H1 (cell line): ENCODE results near the gene DYNLL2. TPM values are rescaled to one million over a fixed set of nuclear protein-coding genes. Genes with fewer than 3 reads are reported as not detected.

ENCODE experiments used
- CTCF ChIA-PET: fragments of 300-600 bp; sonication (Branson Sonifier 250); formaldehyde crosslinking; loops from one replicate; lab custom pipeline; 2021; ENCODE audit not compliant: partially characterized antibody; lab: Charles Lee
- POLR2A ChIA-PET: fragments of 300-600 bp; sonication (Branson Sonifier 250); formaldehyde crosslinking; loops from one replicate; lab custom pipeline; 2021; ENCODE audit warnings: inconsistent platforms; ENCODE audit not compliant: partially characterized antibody; lab: Charles Lee
- DNase-seq, 2 experiments: peaks; one replicate each; pipeline versions ENCODE4 v3.0.0 to v3.0.0-alpha.2; 2010 to 2022; ENCODE audit warnings: low spot score in 2 of 2, low read depth in 1 of 2, mixed read lengths in 1 of 2
- FAIRE-seq: peaks from 2 replicates; lab custom pipeline; 2011; peaks lifted over from hg19 to GRCh38; lab: Jason Lieb, UNC
- H2AFZ ChIP-seq: 2 replicates; pipeline ENCODE4 v1.8.1; 2012; ENCODE audit warnings: low read length, inconsistent platforms
- H2AK5ac ChIP-seq: 2 replicates; pipeline ENCODE4 v1.6.1; 2013; ENCODE audit warnings: low read depth, low read length
- H2BK120ac ChIP-seq: replicated peaks from 2 replicates; pipeline ENCODE3; 2013; ENCODE audit warnings: low read depth, low read length, inconsistent platforms
- H2BK12ac ChIP-seq: 2 replicates; pipeline ENCODE4 v1.6.1; 2013; ENCODE audit warnings: low read depth, low read length
- H2BK15ac ChIP-seq: 2 replicates; pipeline ENCODE4 v1.6.1; 2013; ENCODE audit warnings: low read length
- H2BK20ac ChIP-seq: 2 replicates; pipeline ENCODE4 v1.6.1; 2013; ENCODE audit warnings: low read length
- H2BK5ac ChIP-seq: 2 replicates; pipeline ENCODE4 v1.6.1; 2013; ENCODE audit warnings: low read depth, low read length
- H3K14ac ChIP-seq: 2 replicates; pipeline ENCODE4 v1.6.1; 2013; ENCODE audit warnings: inconsistent platforms; ENCODE audit not compliant: insufficient read length
- H3K18ac ChIP-seq: 2 replicates; pipeline ENCODE4 v1.6.1; 2013; ENCODE audit warnings: low read length; ENCODE audit errors: extremely low read depth
- H3K23ac ChIP-seq: 2 replicates; pipeline ENCODE4 v1.6.1; 2013; ENCODE audit warnings: inconsistent platforms; ENCODE audit not compliant: insufficient read length
- H3K23me2 ChIP-seq: 2 replicates; pipeline ENCODE4 v1.6.1; 2013; ENCODE audit warnings: low read depth, low read length
- H3K27ac ChIP-seq: 2 replicates; pipeline ENCODE4 v1.6.1; 2011; ENCODE audit warnings: low read depth, low read length, inconsistent platforms
- H3K27me3 ChIP-seq, 4 experiments: replicated peaks in 1 of 4; 1 replicate in 1 of 4; 2 replicates in 3 of 4; pipeline versions ENCODE4 v1.6.1 to v1.8.1; 2011 to 2013; ENCODE audit warnings: low read length in 3 of 4, mild to moderate bottlenecking in 3 of 4, inconsistent platforms in 2 of 4, mixed read lengths in 2 of 4, moderate library complexity in 1 of 4; ENCODE audit not compliant: control insufficient read depth in 3 of 4, insufficient read depth in 3 of 4; ENCODE audit errors: extremely low read depth in 1 of 4
- H3K36me3 ChIP-seq, 4 experiments: 2 replicates each; pipeline versions ENCODE4 v1.6.1 to v1.8.1; 2011 to 2013; ENCODE audit warnings: mild to moderate bottlenecking in 4 of 4, low read length in 3 of 4, moderate library complexity in 2 of 4, control low read depth in 1 of 4, inconsistent platforms in 1 of 4; ENCODE audit not compliant: insufficient read depth in 4 of 4, control insufficient read depth in 2 of 4
- H3K4ac ChIP-seq: replicated peaks from 2 replicates; pipeline ENCODE3; 2013; ENCODE audit warnings: low read length, low read depth, mixed read lengths, inconsistent platforms; ENCODE audit not compliant: insufficient read length
- H3K4me1 ChIP-seq, 4 experiments: replicated peaks in 1 of 4; 1 replicate in 1 of 4; 2 replicates in 3 of 4; pipeline versions ENCODE4 v1.6.1 to v1.8.1; 2011 to 2013; ENCODE audit warnings: low read length in 3 of 4, inconsistent platforms in 2 of 4, mixed read lengths in 1 of 4; ENCODE audit not compliant: insufficient read depth in 4 of 4, control insufficient read depth in 3 of 4
- H3K4me2 ChIP-seq, 2 experiments: 2 replicates each; pipeline versions ENCODE4 v1.6.1 to v1.8.1; 2011 to 2013; ENCODE audit warnings: low read depth in 2 of 2, low read length in 2 of 2, control low read depth in 1 of 2, inconsistent platforms in 1 of 2, mild to moderate bottlenecking in 1 of 2; ENCODE audit not compliant: insufficient read depth in 1 of 2
- H3K4me3 ChIP-seq, 4 experiments: fragments of 200-600, 300-600 bp in 1 of 4; sonication (generic), shearing (Covaris generic), sonication (Bioruptor Twin) in 1 of 4; 2 replicates each; pipeline versions ENCODE4 v1.5.1 to v1.8.1; 2011 to 2016; ENCODE audit warnings: low read length in 4 of 4, low read depth in 3 of 4, control low read depth in 2 of 4, inconsistent platforms in 2 of 4, mild to moderate bottlenecking in 2 of 4, mixed read lengths in 1 of 4, moderate library complexity in 1 of 4; ENCODE audit not compliant: insufficient read depth in 2 of 4; ENCODE audit errors: extremely low read depth in 1 of 4
- H3K56ac ChIP-seq: replicated peaks from 2 replicates; pipeline ENCODE3; 2013; ENCODE audit warnings: low read depth, mild to moderate bottlenecking, mixed read lengths, low read length, inconsistent platforms; ENCODE audit not compliant: insufficient read length
- H3K79me1 ChIP-seq: 2 replicates; pipeline ENCODE4 v1.6.1; 2013; ENCODE audit warnings: low read depth, low read length, control low read depth
- H3K79me2 ChIP-seq, 2 experiments: 2 replicates each; pipeline versions ENCODE4 v1.6.1 to v1.8.1; 2012 to 2013; ENCODE audit warnings: low read length in 2 of 2, mild to moderate bottlenecking in 2 of 2, inconsistent platforms in 1 of 2; ENCODE audit not compliant: insufficient read depth in 2 of 2, control insufficient read depth in 1 of 2
- H3K9ac ChIP-seq, 4 experiments: replicated peaks in 1 of 4; 1 replicate in 1 of 4; 2 replicates in 3 of 4; pipeline versions ENCODE4 v1.6.1 to v1.8.1; 2011 to 2013; ENCODE audit warnings: low read depth in 3 of 4, low read length in 3 of 4, control low read depth in 2 of 4, mild to moderate bottlenecking in 2 of 4, moderate library complexity in 2 of 4, inconsistent platforms in 1 of 4; ENCODE audit errors: extremely low read depth in 1 of 4
- H3K9me3 ChIP-seq, 2 experiments: 2 replicates each; pipeline versions ENCODE4 v1.6.1 to v1.8.1; 2012 to 2013; ENCODE audit warnings: mild to moderate bottlenecking in 2 of 2, moderate library complexity in 2 of 2, control low read depth in 1 of 2, inconsistent platforms in 1 of 2, low read depth in 1 of 2, low read length in 1 of 2, mixed read lengths in 1 of 2; ENCODE audit not compliant: insufficient read depth in 2 of 2
- H4K20me1 ChIP-seq, 2 experiments: replicated peaks in 1 of 2; 2 replicates each; pipeline versions ENCODE3 to v1.8.1; 2011 to 2013; ENCODE audit warnings: inconsistent platforms in 2 of 2, low read length in 2 of 2, mild to moderate bottlenecking in 1 of 2; ENCODE audit not compliant: insufficient read depth in 2 of 2, control insufficient read depth in 1 of 2
- H4K5ac ChIP-seq: 2 replicates; pipeline ENCODE4 v1.6.1; 2013; ENCODE audit warnings: low read length, low read depth, mixed read lengths, inconsistent platforms; ENCODE audit not compliant: insufficient read length
- H4K8ac ChIP-seq: 2 replicates; pipeline ENCODE4 v1.8.0; 2013; ENCODE audit warnings: mild to moderate bottlenecking, moderate library complexity, low read length, inconsistent platforms; ENCODE audit not compliant: insufficient read depth; ENCODE audit errors: extremely low read depth
- H4K91ac ChIP-seq: replicated peaks from 2 replicates; pipeline ENCODE3; 2013; ENCODE audit warnings: low read length, mixed read lengths, inconsistent platforms; ENCODE audit not compliant: insufficient read length
- KDM1A ChIP-seq: fragments of 200-600, 300-600 bp; sonication (generic); IDR thresholded peaks from 2 replicates; pipeline ENCODE4 v1.7.1; 2016; ENCODE audit warnings: mild to moderate bottlenecking, low read length, borderline replicate concordance
- POLR2AphosphoS5 ChIP-seq: IDR thresholded peaks from 2 replicates; pipeline ENCODE4 v1.6.1; 2011; ENCODE audit warnings: low read depth, low read length
- RAD21 ChIP-seq, 2 experiments: IDR thresholded peaks in 1 of 2; conservative IDR thresholded peaks in 1 of 2; 2 replicates each; pipeline ENCODE4 v1.6.1; 2011; ENCODE audit warnings: low read depth in 2 of 2, low read length in 2 of 2, improper control_type of control experiment in 1 of 2, inconsistent platforms in 1 of 2, mild to moderate bottlenecking in 1 of 2, moderate library complexity in 1 of 2
- RBBP5 ChIP-seq: IDR thresholded peaks from 2 replicates; pipeline ENCODE4 v1.7.1; 2012; ENCODE audit warnings: low read depth, mild to moderate bottlenecking, inconsistent platforms, low read length, moderate library complexity, borderline replicate concordance
- RFX5 ChIP-seq: IDR thresholded peaks from 2 replicates; pipeline ENCODE4 v1.6.1; 2011; ENCODE audit warnings: low read depth, low read length, improper control_type of control experiment, borderline replicate concordance
- WGBS, 2 experiments: shearing (Covaris generic) in 1 of 2; methylation state at CpG; one replicate each; pipeline versions ENCODE4 v1.1.6 to v1.1.7; 2013 to 2015; ENCODE audit warnings: low lambda C conversion rate in 2 of 2, mixed read lengths in 2 of 2, inconsistent platforms in 1 of 2, low coverage in 1 of 2, missing lambda C conversion rate in 1 of 2; ENCODE audit not compliant: insufficient replicate concordance in 2 of 2, insufficient coverage in 1 of 2, insufficient read length in 1 of 2; ENCODE audit errors: extremely low coverage in 1 of 2, missing lambda C conversion rate in 1 of 2; 5-methylcytosine and 5-hydroxymethylcytosine counted together
- polyA plus RNA-seq, 7 experiments: library from polyadenylated mRNA; depleted of rRNA in 3 of 7; stranded (reverse) in 5 of 7; unstranded in 2 of 7; fragments of >200 nt in 5 of 7; fragments of 200-250 nt in 2 of 7; gene quantifications; 1 replicate in 5 of 7; 2 replicates in 1 of 7; 4 replicates in 1 of 7; pipeline versions ENCODE4 v1.2.1 to v1.2.3, GENCODE V29; 2011 to 2013; ENCODE audit warnings: missing spikeins in 2 of 7, mixed read lengths in 2 of 7
- total RNA-seq: library from RNA; stranded (reverse); fragmentation: NEBNext Ultra II Directional; extraction: Animal tissue kit (Norgen Biotek cat#: 25700); gene quantifications from 2 replicates; pipeline ENCODE4 v1.2.1, GENCODE V29; 2021

Gene DYNLL2
- total and polyA plus RNA-seq, 2 of the 8 experiments (the other 6 are each of a cell fraction or from before 2014, with no cell fraction given): 19.8 to 52.7 TPM

DNA sequence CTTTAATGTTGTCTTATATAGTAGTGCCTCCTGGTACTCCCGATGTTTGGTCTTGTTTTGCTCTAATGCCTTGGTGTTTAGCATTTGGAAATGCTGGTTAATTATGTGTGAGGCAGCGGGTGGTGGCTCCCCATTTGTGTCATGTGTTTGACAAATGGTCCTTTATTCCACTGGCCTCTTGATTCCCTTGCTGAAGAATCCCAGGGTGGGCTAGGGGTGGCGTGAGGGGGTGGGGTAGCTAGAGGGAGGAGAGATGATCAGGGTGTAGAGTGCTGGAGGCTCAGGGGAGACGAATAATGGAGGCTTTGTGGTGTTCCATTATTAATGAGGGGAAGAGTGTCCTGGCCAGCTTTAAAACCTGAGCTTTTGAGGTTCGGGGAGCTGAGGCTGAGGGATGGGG, 5.4 kb downstream of the DYNLL2 start:
- Histone ChIP-seq H4K91ac (no peak overlapping the region), H2AK5ac (no peak overlapping the region), H3K36me3 (peaks cover 24 to 84% (median 49%) of the 10 kb centered on the region in 4 experiments), H3K4me1 (peaks cover 0 to 8% (median 5%) of the 10 kb centered on the region in 4 experiments; a peak in 6 of 7 replicates), H3K14ac (no peak overlapping the region), H2BK12ac (no peak overlapping the region), H2BK120ac (no peak overlapping the region), H3K79me1 (peaks cover 27% of the 10 kb centered on the region), H3K27ac (no peak overlapping the region), H2BK5ac (no peak overlapping the region; the same call in 1 of the 2 replicates), H3K4ac (no peak overlapping the region), H3K9me3 (no peaks in the 10 kb centered on the region), H3K27me3 (no peaks in the 10 kb centered on the region), H4K8ac (no peak overlapping the region), H3K18ac (no peak overlapping the region), H4K5ac (no peak overlapping the region), H3K4me3 (no peak overlapping the region), H3K23ac (no peak overlapping the region), H3K56ac (no peak overlapping the region), H3K79me2 (peaks cover 44 to 71% of the 10 kb centered on the region in 2 experiments), H3K23me2 (peaks cover 8% of the 10 kb centered on the region), H2AFZ (no peak overlapping the region), H2BK15ac (no peak overlapping the region), H2BK20ac (no peak overlapping the region), H3K4me2 (no peak overlapping the region), H3K9ac (no peak overlapping the region), H4K20me1 (peaks cover 46 to 67% of the 10 kb centered on the region in 2 experiments)
- no peak for DNase-seq
- FAIRE-seq: no peak
- WGBS, 2 experiments: 78% methylated on average over 5 of the region's 5 CpGs; no CpG with 5 or more reads in 1 of the 2 experiments
- ChIA-PET POLR2A (interaction anchor here (1.5 to 16.6 kb wide), 3 partner anchors 8 to 84 kb away, joined by 3 to 292 read pairs (median 52); partner anchors contain the start of gene SRSF1), CTCF (interaction anchor here (0.6 to 3.7 kb wide), 7 partner anchors 8 to 255 kb away, joined by 3 to 23 read pairs (median 3); no protein-coding TSS in a partner anchor)
- TF ChIP-seq POLR2AphosphoS5: no peak
- no peak for TF ChIP-seq RBBP5
- TF ChIP-seq KDM1A: no peak
- no peak for TF ChIP-seq RFX5
- no peak for TF ChIP-seq RAD21 (IDR thresholded peaks at IDR 0.05 in 1 of 2, conservative IDR thresholded peaks at IDR 0.05 in 1 of 2; ENCODE audit: low read depth in 2 of 2, low read length in 2 of 2)
